Endometrium (tissue), 2 donors: ENCODE measurements around the gene GRK4.
"Not testable (repeated sequence)": the region's sequence is repeated elsewhere in the genome, so short reads cannot be mapped to it uniquely, and the experiment has no call there.

Source experiments
- FAIRE-seq: peaks from 2 replicates; lab custom pipeline; 2012; peaks lifted over from hg19 to GRCh38; lab: Jason Lieb, UNC
- donor health status: control.
- donor health status: control.

GRK4 gene

GRCh38 chr4:2930758-2931511, 32.4 kb upstream of the GRK4 start:
- no peak for FAIRE-seq

DNA sequence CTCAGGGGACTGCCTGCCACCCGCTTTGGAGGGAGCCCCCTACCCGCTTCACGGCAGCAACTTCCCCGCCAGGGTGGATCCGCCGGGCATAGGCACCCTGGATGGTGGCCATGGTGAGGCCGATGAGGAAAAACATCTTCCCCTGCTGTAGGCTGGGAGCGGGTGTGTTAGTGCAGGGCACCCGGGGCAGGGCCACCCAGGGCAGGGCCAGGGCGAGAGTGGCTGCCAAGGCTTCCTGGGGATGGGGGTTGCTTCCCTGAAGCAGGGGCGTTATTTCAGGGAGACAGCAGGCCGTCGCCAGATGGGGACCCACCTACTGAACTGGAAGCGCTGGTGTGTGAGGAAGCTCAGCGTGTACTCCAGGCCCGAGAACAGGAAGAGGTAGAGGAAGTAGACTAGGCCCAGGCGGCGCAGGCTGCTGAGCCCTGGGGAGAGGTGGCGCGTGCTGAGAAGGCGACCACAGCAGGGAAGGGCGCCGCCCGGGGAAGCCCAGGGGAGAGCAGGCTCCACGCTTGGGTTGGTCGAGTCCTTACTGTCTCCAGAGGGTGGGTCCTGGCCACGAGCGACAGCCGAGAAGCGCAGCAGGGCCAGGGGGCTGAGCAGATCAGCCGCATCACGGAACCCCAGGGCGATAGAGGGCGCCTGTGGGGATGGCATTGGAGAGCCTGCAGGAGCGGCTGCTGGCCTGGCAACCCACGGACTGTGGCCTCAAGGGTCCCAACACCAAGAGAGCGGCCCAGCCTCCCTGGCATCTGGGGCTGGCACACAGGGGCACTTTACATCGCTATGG, 31.7 kb upstream of the GRK4 start:
- no peak for FAIRE-seq

DNA sequence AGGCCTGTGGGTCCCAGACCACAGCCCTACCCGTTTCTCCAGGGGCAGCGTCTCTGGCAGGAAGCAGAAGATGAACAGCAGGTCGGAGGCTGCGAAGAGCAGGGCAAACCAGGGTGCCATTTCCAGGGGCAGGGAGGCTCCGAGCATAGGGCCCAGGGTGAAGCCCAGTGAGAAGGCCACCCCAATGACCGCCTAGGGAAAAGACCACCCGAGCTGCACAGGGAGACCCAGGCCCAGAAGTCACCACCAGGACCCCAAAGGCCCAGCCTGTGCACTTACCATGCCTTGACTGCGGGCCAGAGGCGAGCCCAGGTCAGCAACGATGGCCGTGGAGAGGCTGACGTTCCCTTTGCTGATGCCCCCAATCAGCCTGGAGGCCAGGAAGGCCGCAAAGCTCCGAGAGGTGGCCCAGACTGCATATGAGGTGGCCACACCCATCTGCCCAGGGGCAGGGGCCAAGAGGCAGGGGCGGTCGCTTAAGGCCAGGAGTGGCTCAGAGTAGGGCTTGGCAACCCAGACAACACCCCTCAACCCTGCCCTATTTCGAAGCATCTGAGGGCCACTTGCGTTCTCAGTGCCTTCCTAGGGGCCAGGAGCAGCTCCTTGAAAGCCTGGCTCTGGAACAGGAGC, 30.9 kb upstream of the GRK4 start:
- no peak for FAIRE-seq

DNA sequence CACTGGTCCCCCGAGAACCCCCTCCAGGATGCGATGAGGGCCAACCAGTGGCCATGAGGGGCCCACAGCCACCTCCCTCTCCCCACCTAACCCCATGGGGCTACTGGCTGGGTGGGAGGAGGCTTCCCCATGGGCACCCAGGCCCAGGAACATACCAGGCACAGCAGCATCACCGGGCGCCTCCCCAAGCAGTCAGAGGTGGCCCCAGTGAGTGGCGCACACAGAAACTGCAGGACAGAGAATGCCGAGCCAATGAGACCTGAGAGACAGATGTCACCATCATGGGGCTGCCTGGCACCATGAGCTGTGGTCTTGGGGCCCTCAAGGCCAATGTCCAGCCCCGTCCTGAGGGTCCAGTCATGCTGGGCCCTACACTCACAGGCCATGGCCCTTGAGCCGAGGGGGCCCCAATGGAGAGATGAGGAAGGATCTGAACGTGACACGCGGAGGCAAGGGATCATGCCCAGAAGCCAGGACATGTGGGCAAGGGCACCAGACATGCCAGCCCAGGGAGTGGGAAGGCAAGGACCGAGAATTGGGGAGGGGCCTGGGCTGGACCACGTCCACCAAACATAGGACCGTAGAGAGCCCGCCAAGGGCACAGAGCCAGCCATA, 30.3 kb upstream of the GRK4 start:
- no peak for FAIRE-seq

DNA sequence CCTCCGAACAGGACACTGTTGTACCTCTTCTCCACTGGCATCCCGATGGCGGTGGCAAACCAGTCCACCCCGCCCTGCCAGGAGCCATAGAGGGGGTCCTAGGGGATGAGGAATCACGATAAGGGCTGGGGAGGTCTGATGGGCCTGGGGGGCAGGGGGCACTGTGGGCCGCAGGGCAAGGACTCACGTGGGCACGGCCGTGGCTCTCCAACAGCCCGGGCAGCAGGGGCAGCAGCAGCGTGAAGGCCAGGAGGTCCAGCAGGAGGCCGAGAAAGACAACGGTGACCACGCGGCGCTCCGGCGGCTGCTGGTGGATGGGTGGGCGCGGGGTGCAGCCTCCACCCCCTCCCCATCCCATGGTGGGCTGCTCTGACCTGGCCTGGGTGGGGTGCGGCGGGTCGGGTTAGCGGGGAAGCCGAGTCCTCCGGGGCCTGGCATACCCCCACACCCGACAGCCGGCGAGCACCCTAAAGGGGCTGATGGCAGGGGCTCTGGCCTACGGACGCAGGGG, 29.8 kb upstream of the GRK4 start:
- FAIRE-seq, result no peak

GRCh38 chr4:2934077-2934812, 29.1 kb upstream of the GRK4 start:
- FAIRE-seq, result no peak

GRCh38 chr4:2934813-2935761, 28.3 kb upstream of the GRK4 start:
- FAIRE-seq, result no peak

DNA sequence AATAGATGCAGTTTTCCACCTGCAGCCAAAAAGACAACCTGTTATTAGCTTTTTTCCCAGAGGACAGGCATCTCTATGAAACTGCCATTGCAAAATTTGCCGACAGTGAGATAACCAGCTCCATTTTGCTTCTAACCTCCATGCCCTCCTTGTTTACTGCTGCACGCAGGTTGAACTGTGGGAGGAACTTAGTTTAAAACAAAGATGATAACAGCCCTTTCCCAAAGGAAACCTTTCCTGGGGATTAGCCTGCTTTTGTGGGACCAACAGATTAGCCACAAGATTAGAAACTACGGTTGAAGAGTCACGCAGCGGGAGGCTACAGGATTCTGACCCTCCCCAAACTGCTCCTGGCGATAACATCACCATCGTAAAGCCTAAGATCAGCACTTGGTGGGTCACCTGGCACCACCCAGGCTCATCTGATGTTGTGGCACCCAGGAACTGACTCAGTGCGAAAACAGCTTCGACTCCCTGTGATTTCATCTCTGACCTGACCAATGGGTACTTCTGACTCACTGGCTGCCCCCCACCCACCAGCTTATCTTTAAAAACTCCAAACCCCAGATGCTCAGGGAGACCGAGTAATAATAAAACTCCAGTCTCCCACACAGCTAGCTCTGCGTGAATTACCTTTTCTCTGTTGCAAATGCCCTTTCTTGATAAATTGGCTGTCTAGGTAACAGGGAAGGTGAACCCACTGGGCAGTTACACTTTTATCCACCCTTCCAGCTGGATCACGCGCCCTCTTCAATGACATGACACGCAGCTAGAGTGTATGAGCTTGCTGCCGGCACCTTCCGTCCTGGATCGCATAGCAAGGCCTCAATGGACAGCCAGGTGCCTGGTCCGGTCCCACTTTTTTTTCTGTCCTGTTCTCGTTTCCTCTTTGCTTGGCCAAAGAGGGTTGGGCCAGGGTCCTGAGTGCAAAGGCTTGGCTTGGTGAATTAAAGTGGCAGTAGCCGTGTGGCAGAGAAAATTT, 27.3 kb upstream of the GRK4 start:
- FAIRE-seq, result no peak

GRCh38 chr4:2936773-2937145, 26.6 kb upstream of the GRK4 start:
- FAIRE-seq, result no peak

GRCh38 chr4:2937146-2937857, 26.1 kb upstream of the GRK4 start:
- no peak for FAIRE-seq

- no peak for FAIRE-seq
Measured at GRCh38 chr4:2937986-2938385, 25.4 kb upstream of the GRK4 start.

DNA sequence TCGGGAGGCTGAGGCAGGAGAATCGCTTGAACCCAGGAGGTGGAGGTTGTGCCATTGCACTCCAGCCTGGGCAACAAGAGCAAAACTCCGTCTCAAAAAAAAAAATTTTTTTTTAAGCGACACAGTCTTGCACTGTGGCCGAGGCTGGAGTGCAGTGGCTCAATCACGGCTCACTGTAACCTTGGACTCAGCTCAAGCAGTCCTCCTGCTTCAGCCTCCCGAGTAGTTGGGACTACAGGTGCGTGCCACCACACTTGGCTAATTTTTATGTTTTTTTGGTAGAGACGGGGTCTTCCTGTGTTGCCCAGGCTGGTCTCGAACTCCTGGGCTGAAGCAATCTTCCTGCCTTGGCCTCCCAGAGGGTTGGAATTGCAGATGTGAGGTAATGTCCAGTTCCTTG, 25.0 kb upstream of the GRK4 start:
- FAIRE-seq, result not testable (repeated sequence)

DNA sequence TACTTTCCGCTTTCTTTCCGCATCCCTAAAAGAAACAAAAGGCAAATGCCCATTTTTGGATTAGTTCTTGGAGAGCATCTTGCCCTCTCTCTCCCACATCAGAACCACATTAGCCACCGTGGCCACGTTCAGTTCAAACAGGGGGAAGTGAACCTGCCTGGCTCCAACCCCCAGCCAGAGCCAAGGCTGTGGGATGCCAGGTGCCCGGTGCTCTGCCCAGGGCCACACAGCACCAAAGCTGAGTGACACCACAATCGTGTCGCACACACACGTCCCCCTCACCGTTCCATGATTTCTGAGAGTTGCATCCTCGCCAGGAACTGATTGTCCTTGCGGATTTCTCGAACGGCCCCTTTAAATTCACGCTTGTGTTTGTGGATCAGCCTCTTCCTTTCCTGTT, 24.5 kb upstream of the GRK4 start:
- FAIRE-seq, result no peak

GRCh38 chr4:2939383-2940243, 23.8 kb upstream of the GRK4 start:
- no peak for FAIRE-seq

DNA sequence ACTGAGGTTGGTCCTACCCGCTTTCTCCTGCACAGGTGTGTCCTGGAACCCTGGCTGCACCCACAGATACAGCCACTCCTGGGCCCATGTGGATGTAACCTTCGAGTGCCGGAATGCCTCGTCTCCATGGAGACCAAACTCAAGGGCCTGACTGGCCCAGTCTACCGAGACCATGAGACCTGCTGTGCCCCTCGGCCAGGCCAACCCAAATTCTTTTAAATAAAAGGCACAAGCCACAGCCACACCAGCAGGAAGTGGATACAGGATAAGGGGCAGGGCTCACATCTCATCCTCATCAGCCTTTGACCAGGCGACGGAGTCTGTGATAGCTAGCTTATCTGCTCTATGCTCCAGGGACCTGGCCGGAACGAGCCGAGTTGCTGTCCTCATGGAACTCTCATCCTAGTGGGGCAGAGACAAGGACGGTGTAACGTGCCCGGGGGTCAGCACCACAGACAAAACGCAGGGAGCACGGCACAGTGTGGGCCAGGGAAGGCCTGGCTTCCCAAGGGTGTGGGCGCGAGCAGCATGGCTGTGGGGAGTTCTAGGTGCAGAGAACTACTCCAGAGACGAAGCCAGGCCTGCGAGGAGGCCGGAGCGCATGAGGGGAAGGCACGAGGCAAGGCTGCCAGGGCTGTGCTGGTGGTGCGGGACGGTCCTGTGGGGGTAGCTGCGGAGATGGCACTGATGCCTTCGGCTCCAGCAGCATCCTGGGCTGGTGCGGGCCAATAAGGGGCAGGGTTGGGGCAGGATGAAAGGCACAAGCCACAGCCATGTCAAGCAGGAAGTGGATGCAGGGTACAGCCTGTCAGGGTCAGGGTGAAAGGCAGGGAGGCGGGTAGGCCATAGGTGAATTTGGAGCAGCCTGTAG, 22.9 kb upstream of the GRK4 start:
- no peak for FAIRE-seq

DNA sequence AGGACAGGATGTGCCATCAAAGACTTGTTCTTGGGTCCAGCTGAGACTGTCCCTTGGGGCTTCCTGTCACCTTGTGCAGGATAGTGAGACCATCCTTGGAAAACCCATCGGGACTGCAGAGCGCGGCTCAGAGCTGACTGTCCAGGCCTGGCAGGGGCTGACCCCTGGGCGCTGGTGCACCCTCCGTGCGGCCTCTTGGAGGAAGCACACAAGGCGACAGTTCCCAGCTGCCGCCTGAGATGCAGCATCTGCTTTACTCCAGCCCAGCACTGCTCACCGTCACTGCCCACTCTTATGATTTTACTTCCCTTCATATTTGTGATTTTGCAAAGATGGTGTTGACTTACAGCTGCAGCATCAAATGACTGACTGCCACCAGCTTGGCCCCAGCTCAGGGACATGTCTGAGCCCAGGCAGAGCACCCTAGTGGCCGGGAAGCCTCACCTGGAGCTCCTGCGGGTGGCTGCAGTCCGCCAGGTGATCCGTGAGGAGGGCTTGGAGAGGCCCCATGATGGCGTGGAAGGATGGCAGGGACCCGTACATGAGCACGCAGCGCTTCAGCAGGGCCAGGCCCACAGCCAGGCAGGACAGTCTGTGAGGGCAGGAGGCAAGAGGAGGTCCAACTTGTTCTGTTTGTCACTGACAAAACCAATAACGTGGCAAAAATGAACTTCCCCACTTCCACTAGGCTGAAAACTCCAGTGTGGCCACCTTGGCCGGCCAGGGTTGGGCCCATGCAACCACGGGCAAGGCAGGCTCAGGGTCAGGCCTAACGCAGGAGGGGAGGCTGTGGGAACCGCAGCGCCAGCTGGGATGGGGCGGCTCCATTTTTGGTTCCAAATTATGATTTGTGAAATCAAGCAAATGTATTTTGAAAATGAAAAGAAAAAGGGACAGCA, 22.0 kb upstream of the GRK4 start:
- FAIRE-seq, result no peak
